Stimulated activated CD4-positive, alpha-beta T cell treated with anti-CD3 and anti-CD28 coated beads, Interleukin-4, amount 100 ng/mL, for 48 hours (primary cell): ENCODE measurements around the gene ZNF22.
"Not testable (repeated sequence)": the region's sequence is repeated elsewhere in the genome, so short reads cannot be mapped to it uniquely, and the experiment has no call there.

Experiments used
- DNase-seq, 2 donors: peaks; one replicate each; pipeline ENCODE4 v3.0.0-alpha.2; 2020; ENCODE audit warnings: low read depth in 2 of 2

Gene ZNF22

GRCh38 chr10:44991571-44991970 is 9.2 kb upstream of the ZNF22 start:
- no peak for DNase-seq

- DNase-seq = no peak
These were observed 8.5 kb upstream of the ZNF22 start for GRCh38 chr10:44992070-44992731.

- no peak for DNase-seq
These were observed 7.9 kb upstream of the ZNF22 start for GRCh38 chr10:44992732-44993225.

- DNase-seq = no peak
These were observed 7.3 kb upstream of the ZNF22 start for GRCh38 chr10:44993226-44993921.

- no peak for DNase-seq
These were observed 6.6 kb upstream of the ZNF22 start for GRCh38 chr10:44993922-44994751.

- DNase-seq = no peak
These were observed 5.8 kb upstream of the ZNF22 start for GRCh38 chr10:44994752-44995530.

GRCh38 chr10:44995581-44995913 is 5.2 kb upstream of the ZNF22 start:
- DNase-seq = no peak

GRCh38 chr10:44995914-44996669 is 4.6 kb upstream of the ZNF22 start:
- DNase-seq = no peak

- no peak for DNase-seq
These were observed 3.5 kb upstream of the ZNF22 start for GRCh38 chr10:44997105-44997748.

- no peak for DNase-seq
These were observed 2.5 kb upstream of the ZNF22 start for GRCh38 chr10:44998146-44998631.

- no peak for DNase-seq
These were observed 478 bp upstream of the ZNF22 start for GRCh38 chr10:45000138-45000751.

- DNase-seq = peak; percentile 34 to 37
These were observed 842 bp downstream of the ZNF22 start for GRCh38 chr10:45001381-45002148.

GRCh38 chr10:45003432-45004000 is 2.8 kb downstream of the ZNF22 start:
- no peak for DNase-seq

- DNase-seq = no peak
These were observed 3.9 kb downstream of the ZNF22 start for GRCh38 chr10:45004661-45005060.

GRCh38 chr10:45005284-45005683 is 4.6 kb downstream of the ZNF22 start:
- no peak for DNase-seq

GRCh38 chr10:45006276-45007030 is 5.7 kb downstream of the ZNF22 start:
- DNase-seq = no peak

- DNase-seq = no peak
These were observed 7.9 kb downstream of the ZNF22 start for GRCh38 chr10:45008524-45009161.

- DNase-seq = not testable (repeated sequence)
These were observed 13.8 kb downstream of the ZNF22 start for GRCh38 chr10:45014557-45014956.
